OCI-LY7 (cell line): ENCODE results near the gene MYO16.

Experiments used
- CTCF ChIP-seq: fragments of 200-600 bp; sonication (generic); conservative IDR thresholded peaks from 2 replicates; pipeline ENCODE4 v1.5.1; 2014; ENCODE audit warnings: mild to moderate bottlenecking, antibody characterized with exemption, low read length, moderate library complexity, mixed read lengths
- EZH2phosphoT487 ChIP-seq: fragments of 200-600 bp; sonication (generic); IDR thresholded peaks from 2 replicates; pipeline ENCODE4 v1.6.1; 2018; ENCODE audit warnings: low read depth, borderline replicate concordance, mild to moderate bottlenecking, mixed run types, antibody characterized with exemption, low read length, moderate library complexity, mixed read lengths

GRCh38 chr13:108743522-108743921 is 114.1 kb downstream of the MYO16 start:
- no peak for TF ChIP-seq CTCF
- no peak for TF ChIP-seq EZH2phosphoT487
